Amniotic stem cell (primary cell): Measurements from ENCODE around the gene TRAF1.

Experiments
- DNase-seq: peaks from one replicate; lab custom pipeline; 2025; lab: John Stamatoyannopoulos, UW

The TRAF1 gene

DNA sequence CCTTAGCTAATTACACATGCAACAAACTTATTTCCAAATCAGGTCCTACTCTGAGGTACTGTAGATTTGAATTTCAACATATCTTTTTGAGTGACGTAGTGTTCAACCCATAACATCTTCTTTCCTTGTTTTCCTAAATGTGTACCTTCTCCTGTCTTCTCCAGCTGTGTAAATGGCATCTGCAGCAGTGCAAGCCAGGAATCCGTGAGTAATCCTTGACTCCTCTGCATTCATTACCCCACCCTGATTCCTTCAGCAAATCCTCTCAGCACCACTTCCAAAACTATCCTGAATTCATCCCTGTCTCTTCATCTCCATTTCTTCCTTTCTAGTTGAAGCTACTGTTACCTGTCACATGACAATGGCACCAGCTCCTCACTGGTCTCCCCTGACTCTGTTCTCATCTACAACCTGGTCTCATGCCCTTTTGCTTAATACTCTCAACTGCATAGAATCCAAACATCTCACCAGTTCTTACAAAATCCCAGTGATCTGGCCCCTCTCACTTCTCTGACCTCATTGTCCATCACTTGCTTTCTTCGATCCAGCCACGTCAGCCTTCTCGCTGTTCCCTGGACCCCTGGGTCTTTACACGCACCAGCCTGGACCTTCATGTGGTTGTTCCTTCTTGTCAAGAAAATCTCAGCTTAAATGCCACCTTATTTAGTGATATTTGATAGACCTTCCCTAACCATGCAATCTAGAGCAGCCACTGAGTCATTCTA, 14.6 kb upstream of the TRAF1 start:
- DNase-seq, result no peak

DNA sequence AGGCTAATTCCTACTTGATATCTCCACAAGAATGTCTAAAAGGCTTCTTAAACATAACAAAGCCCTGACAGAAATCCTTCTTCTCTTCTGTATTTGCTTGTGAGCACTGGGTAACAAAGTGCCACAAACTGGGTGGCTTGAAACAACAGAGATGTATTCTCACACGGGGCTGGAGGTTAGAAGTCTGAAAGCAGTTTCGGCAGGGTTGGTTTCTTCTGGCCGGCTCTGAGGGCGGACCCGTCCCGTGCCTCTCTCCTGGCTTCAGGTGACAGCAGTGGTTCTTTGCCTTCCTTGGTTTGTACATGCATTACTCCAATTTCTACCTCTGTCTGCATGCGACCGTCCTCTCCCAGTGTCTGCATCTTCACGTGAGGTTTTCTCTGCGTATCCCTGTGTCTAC, 14.0 kb upstream of the TRAF1 start:
- no peak for DNase-seq

DNA sequence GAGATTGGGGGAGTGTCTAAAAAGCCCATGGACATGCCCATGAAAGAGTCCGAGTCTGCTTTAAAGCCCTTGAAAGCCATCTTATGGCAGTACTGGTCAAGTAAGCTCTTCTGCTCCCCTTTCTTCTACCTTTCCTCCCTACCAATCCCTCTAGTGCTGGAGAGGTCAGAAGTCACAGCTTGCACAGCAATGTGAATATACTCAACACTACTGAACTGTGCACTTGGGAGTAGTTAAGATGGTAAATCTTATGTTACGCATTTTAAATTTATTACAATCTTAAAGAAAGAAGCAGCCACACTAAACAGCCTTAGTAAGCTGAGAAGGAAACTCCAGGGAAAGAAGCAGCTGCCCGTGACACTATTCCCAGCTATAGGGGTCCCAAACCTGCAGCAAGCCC, 12.3 kb upstream of the TRAF1 start:
- no peak for DNase-seq

DNA sequence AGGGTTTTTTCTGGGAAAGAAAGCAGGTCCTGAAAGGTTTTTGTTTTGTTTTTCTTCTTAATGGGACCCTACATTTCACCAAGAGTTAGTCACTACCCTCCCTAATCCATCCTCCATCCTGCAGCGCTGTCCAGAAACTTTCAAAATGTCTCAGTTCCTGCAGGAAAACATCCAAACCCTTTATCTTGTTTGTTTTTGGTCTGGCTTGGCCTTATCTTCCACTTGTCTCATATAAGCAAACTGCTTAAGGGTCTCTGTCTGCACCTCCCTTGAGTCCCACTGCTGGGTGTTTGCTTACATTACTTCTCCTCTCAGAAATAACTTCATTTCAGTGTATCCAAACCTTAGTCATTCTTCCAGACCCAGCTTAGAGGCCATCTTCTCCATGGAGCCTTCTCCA, 11.0 kb upstream of the TRAF1 start:
- DNase-seq, result peak; percentile 41

DNA sequence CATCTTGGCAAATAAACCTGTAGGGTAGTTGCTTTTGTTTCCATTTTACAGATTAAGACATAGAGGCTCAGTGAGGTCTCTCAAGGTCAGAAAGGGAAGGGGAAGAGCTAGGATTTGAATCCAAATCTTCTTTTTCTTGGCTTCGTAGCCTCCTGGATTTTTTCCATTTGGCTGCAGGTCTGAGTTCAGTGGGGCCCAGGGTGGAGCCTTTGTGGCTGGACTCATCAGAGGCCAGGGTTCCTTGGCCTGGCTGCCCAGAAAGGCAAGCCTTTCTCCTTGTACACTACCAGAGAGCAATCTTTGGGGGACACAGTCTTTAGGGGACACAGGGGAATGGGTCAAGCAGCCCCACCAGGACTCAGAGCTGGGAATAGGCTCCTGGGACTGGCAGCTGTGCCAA, 10.5 kb upstream of the TRAF1 start:
- no peak for DNase-seq

DNA sequence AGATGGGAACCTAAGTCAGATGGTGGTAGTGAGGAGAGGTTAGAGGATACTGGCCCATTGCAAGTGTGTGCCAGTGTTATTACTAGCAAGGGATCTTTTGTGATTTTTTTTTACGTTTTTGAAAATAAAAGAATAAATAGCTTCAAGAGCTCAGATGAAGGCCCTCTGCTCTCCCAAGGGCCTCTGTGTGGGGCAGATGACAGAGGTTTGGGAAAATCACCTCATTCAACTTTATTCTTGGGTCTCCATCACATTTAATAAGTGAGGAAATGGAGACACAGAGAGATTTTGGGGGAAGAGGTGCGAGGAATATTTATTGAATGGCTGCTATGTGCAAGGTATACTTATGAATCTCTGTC, 10.1 kb upstream of the TRAF1 start:
- DNase-seq, result no peak

DNA sequence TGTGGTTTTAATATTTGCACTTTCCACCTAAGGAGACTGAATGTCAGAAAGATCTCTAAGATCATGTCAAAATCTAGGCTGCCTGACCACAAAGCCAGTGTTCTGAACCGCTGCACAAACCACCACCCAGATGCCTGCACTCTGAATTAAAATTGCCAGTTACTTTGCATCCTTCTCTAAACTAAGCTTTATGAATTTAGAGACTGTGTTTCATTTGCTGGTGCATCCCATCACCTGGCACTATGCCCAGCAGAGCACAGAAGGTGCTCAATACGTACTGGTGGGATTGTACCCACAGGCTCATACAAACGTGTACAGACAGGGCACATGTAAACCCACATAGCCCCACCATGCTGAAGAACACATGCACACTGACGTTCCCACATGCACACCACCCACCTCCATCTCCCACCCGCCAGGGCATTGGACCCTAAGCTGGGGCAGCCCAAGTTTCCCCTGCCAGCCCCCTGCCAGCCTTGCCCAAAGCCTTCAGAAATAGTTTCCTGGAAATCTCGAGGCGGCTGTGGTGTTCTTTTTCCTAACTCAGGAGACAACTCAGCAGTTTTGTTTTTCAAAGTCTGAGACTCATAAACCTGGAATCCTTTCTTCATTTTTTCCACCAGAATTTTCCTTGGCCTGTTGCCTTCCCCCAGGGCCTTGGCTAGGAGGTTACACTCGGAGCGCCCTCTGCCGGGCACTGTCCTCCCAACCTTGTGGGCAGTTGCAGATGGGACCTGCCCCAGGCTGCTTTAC, 9.6 kb upstream of the TRAF1 start:
- peak; percentile 93 for DNase-seq

DNA sequence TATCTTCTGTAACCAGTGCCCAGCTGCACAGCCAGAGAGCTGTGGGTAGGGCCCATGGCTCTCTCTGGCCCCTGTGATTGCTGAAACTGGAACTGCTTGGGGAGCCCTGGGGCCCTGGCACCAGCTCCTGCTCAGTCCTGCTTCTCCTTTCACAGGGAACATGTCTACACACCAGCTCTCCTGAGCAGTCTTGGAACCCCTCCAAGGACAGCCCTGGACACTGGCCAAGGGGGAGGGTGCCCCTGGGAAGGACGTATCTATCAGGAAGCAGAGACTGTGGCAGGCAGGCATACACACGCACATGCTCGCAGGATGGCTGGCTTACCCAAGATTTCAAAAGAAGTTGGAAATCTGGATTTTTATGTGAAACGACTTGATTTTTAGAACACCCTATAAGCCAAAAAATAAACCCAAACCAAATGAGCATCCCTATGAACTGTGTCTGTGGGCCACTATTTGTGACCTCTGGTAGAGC, 8.8 kb upstream of the TRAF1 start:
- peak; percentile 67 for DNase-seq

DNA sequence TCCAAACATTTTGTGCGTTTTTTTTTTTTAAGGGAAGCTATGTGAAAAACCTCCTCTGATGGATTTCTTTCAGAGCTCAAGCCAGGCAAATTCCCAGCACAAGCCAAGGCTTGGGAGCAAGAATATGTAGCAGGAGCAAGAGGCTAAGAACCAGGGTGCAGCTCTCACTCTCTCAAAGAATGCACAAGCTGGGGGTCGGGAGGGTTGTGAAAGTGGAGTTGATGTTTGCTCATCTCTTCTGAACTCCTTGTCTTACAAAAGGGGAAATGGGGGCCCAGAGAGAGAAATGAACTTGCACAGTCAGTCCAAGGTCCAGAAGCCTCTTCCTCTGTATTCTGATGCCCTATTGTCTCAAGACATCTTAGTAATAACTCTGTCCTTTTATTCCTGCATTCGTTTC, 7.7 kb upstream of the TRAF1 start:
- no peak for DNase-seq

DNA sequence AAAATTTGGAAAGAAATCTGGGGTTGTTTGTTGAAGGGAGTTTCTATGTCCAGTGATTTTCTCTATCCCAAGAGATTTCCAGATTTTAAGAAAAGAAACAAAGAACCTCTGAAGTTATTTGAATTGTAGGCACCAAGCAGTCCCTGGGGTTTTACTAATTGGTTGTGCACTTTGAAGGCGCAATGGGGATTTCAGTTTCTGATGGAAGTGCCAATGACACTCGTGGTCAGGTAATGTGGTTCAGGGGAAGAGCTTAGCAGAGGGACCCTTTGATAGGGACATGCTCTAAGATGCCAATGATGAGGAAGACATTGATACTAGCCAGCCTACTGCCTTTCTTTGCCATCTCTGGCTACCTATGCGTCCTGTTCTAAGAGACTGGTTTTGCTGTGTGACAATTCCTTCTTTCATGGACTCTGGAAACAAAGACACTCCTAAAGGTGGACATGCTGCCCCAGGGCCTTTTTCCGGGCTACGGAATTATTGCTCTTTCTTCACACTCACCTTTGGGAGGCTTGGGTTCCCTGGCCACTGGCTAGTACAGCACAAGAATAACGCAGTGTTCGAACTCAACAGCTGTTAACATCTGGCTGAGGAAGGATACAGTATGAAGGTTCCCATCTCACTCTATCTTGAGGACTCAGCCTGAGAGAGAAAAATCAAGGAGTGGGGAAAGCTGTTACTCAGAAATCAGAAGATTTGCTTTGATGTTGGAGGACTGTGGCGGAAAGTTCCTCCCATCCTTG, 6.9 kb upstream of the TRAF1 start:
- DNase-seq, result no peak

DNA sequence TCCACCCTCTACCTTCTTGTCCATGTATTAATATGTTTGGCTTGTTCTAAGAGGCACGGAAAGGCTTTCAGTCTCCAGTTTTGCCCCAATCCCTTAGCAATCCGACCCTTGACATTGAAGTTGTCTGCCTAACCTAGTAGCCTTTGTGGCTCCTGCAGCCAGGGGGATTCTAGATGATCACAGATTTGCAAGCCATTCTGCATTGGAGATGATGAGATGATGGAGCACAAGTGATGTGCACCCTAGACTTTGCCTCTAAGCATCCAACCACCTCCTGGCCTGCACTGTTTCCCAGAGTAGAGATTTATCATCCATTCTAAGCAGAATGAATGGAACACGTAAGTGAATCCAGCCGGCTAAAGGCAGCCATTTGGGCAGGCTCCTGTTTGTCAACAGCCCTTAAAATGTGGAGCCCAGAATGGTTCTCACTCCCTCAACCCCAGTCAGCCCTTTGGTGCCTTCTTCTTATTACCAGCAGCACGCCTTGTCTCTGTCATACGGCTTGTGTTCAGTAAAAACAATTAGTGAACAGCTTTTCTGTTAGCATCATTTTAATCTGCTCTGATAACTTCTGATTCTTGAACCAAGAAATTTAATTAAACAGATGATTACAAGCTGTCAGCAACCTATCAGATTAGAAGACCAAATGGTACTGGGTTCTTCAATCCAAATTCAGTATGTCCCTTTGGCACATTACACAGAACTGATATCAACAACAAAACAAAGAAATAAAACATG, 5.7 kb upstream of the TRAF1 start:
- DNase-seq, result no peak

DNA sequence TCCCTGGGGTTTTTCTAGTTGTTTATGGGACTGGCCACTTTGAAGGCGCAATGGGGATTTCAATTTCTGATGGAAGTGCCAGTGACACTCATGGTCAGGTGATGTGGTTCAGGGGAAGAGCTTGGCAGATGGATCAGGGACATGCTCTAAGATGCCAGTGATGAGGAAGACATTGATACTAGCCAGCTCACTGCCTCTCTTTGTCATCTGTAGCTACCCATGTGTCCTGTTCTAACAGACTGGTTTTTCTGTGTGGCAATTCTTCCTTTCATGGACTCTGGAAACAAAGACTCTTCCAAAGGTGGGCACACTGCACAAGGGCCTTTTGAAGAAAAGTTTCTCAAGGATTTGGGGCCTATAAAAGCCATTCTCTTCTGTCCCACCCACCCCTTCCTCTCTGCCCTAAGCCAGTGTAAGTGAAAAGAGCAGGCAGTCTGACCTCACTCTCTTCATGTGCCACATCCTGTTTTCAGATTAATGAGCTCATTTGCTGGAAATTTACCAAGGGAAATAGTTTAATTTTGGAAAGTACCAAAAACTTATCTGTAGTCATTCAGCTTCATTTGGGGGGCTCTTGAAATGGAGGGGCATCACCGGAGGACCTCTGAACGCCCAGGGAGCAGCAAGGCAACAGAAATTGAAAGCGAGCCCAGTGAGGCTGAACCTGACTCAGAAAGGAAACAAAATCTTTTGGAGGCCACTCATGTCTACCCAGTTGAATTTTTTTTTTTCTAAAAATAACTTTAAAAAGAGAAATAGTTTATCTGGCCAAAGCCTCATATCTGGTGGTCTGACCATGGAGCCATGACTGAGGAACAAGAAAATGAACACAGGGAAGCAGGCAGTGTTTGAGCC, 4.9 kb upstream of the TRAF1 start:
- DNase-seq, result no peak

DNA sequence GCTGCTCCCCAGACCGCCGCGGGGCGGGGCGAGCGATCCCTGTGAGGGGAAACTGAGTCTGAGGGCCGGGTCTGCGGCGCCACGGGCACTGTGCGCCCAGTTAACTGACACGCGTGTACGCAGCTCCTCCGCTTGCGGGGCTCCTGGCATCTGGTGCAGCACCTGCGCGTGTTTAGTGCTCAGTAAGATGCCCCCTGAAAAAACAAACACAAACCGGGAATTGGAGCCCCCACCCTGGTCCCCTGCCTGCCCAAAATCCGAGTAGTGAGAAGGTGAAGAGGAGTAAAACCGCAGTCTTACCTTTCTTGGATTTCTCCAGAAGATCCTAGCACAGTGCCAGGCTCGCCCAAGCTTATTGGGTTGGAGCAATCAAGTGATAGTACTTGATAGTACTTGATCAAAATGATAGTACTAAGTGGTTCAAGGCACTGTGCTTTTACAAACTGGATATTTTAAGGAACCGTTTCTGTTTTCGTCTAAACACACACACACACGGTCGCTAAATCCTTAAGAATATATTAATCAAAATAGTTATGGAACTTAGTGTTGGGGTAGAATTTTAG, 2.7 kb upstream of the TRAF1 start:
- DNase-seq, result no peak

DNA sequence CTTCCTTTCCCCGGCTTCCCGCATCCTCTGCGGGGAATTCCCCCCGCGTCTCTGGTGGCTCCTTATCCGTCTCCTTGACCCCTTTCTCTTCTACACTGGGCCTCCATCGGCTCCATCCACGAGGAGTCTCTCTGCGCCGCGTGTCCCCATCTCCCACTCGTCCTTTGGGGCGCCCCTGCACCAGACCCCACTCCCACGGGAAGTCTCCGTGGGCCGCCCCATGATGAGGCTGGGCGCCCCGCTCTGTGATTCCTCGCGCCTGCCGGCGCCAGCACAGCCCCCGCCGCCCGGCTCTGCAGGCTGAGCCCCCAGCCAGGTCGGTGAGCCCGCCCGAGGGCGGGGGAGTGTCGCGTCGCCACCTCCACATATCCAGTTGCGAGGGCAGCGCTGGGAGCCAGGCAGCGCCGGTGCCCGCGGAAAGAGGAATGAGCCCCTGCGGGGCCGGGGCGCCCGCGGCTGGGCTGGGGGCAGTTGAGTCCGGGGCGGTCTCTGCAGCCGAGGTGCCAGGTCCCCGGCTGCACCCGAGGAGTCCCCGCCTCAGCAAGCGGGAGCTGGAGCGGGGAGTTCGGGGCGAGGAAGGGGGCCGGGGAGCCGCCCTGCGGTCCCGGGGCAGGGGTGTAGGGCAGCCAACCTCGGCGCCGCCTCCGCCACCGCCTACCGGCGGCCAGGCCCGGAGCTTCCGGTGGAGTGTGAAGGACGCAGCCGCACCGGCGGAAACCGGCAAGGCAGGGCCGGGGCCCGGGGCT, 2.1 kb upstream of the TRAF1 start:
- DNase-seq, result no peak

DNA sequence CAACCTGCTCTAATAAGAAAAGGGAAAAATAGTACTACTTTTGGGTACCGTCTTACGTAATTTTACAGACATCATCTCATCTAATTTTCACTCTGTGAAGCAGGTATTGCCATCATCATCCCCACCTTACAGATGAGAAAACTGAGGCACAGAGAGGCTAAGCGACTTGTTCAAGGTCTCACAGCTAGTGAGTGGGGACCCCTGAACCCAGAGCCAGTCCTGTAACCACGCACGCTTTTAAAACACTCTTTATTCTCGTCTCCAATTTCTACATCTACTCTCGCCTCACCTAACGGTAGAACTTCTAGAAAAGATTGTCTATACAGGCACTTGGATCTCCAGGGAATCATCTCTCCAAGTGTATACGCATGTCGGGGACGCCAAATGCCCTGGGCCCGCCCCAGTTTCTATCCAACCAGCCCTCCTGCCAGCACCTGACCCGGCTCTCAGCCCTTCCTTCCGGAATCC, 1.5 kb upstream of the TRAF1 start:
- no peak for DNase-seq

DNA sequence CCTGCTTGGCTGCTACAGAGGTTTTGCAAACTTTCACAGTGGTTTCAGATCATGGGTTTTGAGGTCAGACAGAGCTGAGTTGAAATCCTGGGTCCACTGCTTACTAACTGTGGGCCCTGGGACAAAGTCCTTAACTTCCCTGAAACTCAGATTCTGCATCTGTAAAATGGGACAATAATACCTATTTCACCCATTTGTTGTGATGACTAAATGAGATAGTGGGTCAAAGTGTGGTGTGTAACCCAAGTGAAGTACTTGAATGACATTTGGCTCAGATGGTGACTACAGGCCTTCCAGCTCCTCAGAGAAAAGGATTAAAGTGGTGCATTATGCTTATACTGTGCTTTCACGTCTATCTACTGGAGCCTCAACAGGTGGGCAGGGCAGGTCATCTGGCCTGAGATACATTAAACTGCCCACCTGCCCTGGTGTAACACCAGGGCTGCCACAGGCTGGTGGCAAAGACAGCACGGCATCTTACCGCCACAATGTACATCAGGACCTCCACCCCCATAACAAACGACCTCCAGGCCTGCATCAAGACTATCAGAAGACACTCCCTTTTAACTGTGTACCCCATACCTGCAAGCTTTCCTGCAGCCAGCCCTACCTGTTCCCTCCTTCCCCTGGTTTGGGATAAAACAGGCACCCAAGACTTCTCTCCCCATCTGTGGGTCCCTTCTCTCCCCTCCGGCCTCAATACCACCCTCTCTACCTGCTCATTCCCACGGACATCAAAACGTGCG, 846 bp upstream of the TRAF1 start:
- no peak for DNase-seq

DNA sequence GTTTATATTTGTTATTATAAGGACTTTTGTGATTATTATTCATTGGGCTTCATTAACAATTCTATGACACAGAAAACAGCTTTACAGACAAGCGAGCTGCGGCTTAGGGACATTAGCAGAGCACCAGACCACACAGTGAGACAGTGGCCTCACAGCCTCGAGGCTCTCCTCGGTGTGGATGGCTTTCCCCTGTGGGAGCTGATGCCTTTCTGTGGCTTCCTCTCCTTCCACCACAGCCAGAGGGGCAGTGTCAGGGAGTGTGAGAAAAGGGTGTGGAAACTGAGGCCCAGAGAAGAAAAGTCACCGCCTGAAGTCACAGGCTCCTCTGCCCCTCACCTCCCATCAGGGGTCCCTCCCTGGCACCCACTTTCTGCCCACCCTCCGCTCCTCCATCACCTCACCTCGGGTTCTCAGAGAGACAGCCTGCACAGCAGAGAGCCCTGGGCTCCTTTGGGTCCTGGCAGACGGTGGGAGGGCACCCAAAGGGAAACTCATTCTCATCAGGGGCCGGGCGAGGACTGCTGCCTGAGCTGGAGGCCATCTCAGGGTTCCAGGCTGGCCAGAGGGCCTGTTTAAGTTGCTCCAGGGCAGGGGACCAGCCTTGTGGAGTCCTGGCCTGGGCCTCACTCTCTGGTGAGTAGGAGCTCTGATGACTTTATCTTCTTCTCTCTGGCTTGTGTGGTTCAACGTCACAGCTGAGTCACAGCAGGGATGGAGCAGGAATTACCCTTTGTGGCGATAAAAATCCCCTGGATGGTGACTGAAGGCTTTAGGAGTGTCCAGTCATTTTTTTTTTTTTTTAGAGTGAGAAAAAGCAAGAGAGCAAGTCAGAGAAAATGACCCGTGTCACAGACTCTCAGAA, 830 bp downstream of the TRAF1 start:
- peak; percentile 89 for DNase-seq
